ENCODE measurements around the gene MYZAP. TPM values are rescaled to one million over a fixed set of nuclear protein-coding genes. Genes with fewer than 3 reads are reported as not detected.

Gene MYZAP
- total and polyA plus RNA-seq, 2 of the 8 experiments (the other 6 are each of a cell fraction or from before 2014, with no cell fraction given): 0.41 to 0.65 TPM

- DNase-seq (ENCODE audit: low read depth in 1 of 2, low spot score in 2 of 2): no peak
- no peak for TF ChIP-seq SP1 (IDR thresholded peaks at IDR 0.05; ENCODE audit: low read depth, low read length)
- H3K9me3 ChIP-seq (ENCODE audit: insufficient read depth in 2 of 2, low read depth in 1 of 2, low read length in 1 of 2): no peaks in the 10 kb centered on the region
Observed at GRCh38 chr15:57649138-57649537, 57.4 kb downstream of the MYZAP start.

More at GRCh38 chr15:57649138-57649537, 57.4 kb downstream of the MYZAP start:
- WGBS, 2 experiments (ENCODE audit: extremely low coverage in 1 of 2, insufficient coverage in 1 of 2, insufficient read length in 1 of 2, insufficient replicate concordance in 2 of 2, low coverage in 1 of 2, low lambda C conversion rate in 2 of 2, missing lambda C conversion rate in 1 of 2): 92% methylated on average over 3 of the region's 3 CpGs; no CpG with 5 or more reads in 1 of the 2 experiments
- Histone ChIP-seq H4K5ac (ENCODE audit: insufficient read length, low read depth, low read length) (no peak overlapping the region), H3K27ac (ENCODE audit: low read depth, low read length) (no peak overlapping the region), H3K23ac (ENCODE audit: insufficient read length) (no peak overlapping the region), H4K91ac (replicated peaks; ENCODE audit: insufficient read length, low read length) (no peak overlapping the region), H3K27me3 (replicated peaks in 1 of 4; ENCODE audit: control insufficient read depth in 3 of 4, extremely low read depth in 1 of 4, insufficient read depth in 3 of 4, low read length in 3 of 4) (no peaks in the 10 kb centered on the region), H3K18ac (ENCODE audit: extremely low read depth, low read length) (no peak overlapping the region), H2BK15ac (ENCODE audit: low read length) (no peak overlapping the region), H3K79me2 (ENCODE audit: control insufficient read depth in 1 of 2, insufficient read depth in 2 of 2, low read length in 2 of 2) (no peaks in the 10 kb centered on the region), H4K20me1 (replicated peaks in 1 of 2; ENCODE audit: control insufficient read depth in 1 of 2, insufficient read depth in 2 of 2, low read length in 2 of 2) (no peaks in the 10 kb centered on the region), H3K79me1 (ENCODE audit: low read depth, low read length) (no peaks in the 10 kb centered on the region), H3K23me2 (ENCODE audit: low read depth, low read length) (no peaks in the 10 kb centered on the region; the same call in 1 of the 2 replicates), H3K14ac (ENCODE audit: insufficient read length) (no peak overlapping the region), H3K4me2 (ENCODE audit: insufficient read depth in 1 of 2, low read depth in 2 of 2, low read length in 2 of 2) (no peak overlapping the region), H3K9ac (replicated peaks in 1 of 4; ENCODE audit: extremely low read depth in 1 of 4, low read depth in 3 of 4, low read length in 3 of 4) (no peak overlapping the region), H3K4me3 (ENCODE audit: extremely low read depth in 1 of 4, insufficient read depth in 2 of 4, low read depth in 3 of 4, low read length in 4 of 4) (no peak overlapping the region), H3K36me3 (ENCODE audit: control insufficient read depth in 2 of 4, insufficient read depth in 4 of 4, low read length in 3 of 4) (no peaks in the 10 kb centered on the region), H2BK120ac (replicated peaks; ENCODE audit: low read depth, low read length) (no peak overlapping the region), H3K4me1 (replicated peaks in 1 of 4; ENCODE audit: control insufficient read depth in 3 of 4, insufficient read depth in 4 of 4, low read length in 3 of 4) (no peaks in the 10 kb centered on the region), H2AFZ (ENCODE audit: low read length) (no peak overlapping the region), H3K56ac (replicated peaks; ENCODE audit: insufficient read length, low read depth, low read length) (no peak overlapping the region), H2AK5ac (ENCODE audit: low read depth, low read length) (no peak overlapping the region), H3K4ac (replicated peaks; ENCODE audit: insufficient read length, low read depth, low read length) (no peak overlapping the region), H2BK5ac (ENCODE audit: low read depth, low read length) (no peak overlapping the region), H2BK12ac (ENCODE audit: low read depth, low read length) (no peak overlapping the region), H2BK20ac (ENCODE audit: low read length) (no peak overlapping the region), H4K8ac (ENCODE audit: extremely low read depth, insufficient read depth, low read length) (no peak overlapping the region)
- POLR2A ChIA-PET (ENCODE audit: partially characterized antibody): no interaction called here
- CTCF ChIA-PET (ENCODE audit: partially characterized antibody): interaction anchor here (0.6 to 3.4 kb wide), 2 partner anchors 7 to 50 kb away, joined by 3 to 17 read pairs; no protein-coding TSS in a partner anchor
- no peak for FAIRE-seq

Measured in H1 (cell line).